Activated naive CD8-positive, alpha-beta T cell treated with anti-CD3 and anti-CD28 coated beads, Interleukin-2, amount 10 ng/mL, durations not matched to agents 7 days and 5 days (primary cell): ENCODE data around the gene GPR22. TPM values are rescaled to one million over a fixed set of nuclear protein-coding genes. Genes with fewer than 3 reads are reported as not detected.

Experiments
- total RNA-seq, 2 experiments: library from RNA; stranded (reverse); gene quantifications; one replicate each; pipeline ENCODE4 v1.2.3, GENCODE V29; 2021

The GPR22 gene
- total RNA-seq, 2 experiments from 2014 or later, result not detected

Other genes with a start within 250 kb of the GPR22 start
- gene COG5, start 93.9 kb downstream of the GPR22 start, total RNA-seq, result 10 to 100 TPM; 51.0 to 56.2 TPM
- gene DUS4L, start 93.9 kb downstream of the GPR22 start, total RNA-seq, result 10 to 100 TPM; 10.1 to 11.8 TPM
- 10 to 100 TPM; 25.2 to 32.6 TPM for gene BCAP29, start 110.2 kb downstream of the GPR22 start, total RNA-seq
- under 1 TPM; 0.17 to 0.97 TPM for gene SLC26A4, start 190.8 kb downstream of the GPR22 start, total RNA-seq